IMR-90 (cell line): ENCODE data around the gene SRSF4. TPM values are rescaled to one million over a fixed set of nuclear protein-coding genes. Genes with fewer than 3 reads are reported as not detected.

Source experiments
- ATAC-seq: fragments of 200-7000 bp; cut with Tn5 transposase; 2 replicates; pipeline ENCODE4 v1.9.1; 2020; ENCODE audit warnings: low read depth, mild to moderate bottlenecking, moderate library complexity
- BruUV-seq: library from RNA; stranded (reverse); fragments of 400-500 nt; replicated peaks from 2 replicates; lab custom pipeline; 2021; lab: Mats Ljungman, UMichigan
- CTCF ChIA-PET: fragments of 300-600 bp; formaldehyde crosslinking; extraction: SDS; loops from one replicate; lab custom pipeline; 2021; ENCODE audit warnings: antibody characterized with exemption; lab: Yijun Ruan, JAX
- POLR2A ChIA-PET: fragments of 300-600 bp; sonication (Branson Sonifier 250); formaldehyde crosslinking; loops from one replicate; lab custom pipeline; 2022; ENCODE audit warnings: antibody characterized with exemption; ENCODE audit not compliant: unreplicated experiment; lab: Charles Lee
- DNase-seq: peaks from one replicate; pipeline ENCODE4 v3.0.0; 2013
- H2AFZ ChIP-seq: replicated peaks from 2 replicates; pipeline ENCODE3; 2013; ENCODE audit warnings: low read length, mild to moderate bottlenecking; ENCODE audit not compliant: poor library complexity
- H2AK5ac ChIP-seq: 2 replicates; pipeline ENCODE4 v1.6.1; 2013; ENCODE audit warnings: low read depth, low read length, inconsistent platforms
- H2AK9ac ChIP-seq: replicated peaks from 2 replicates; pipeline ENCODE3; 2013; ENCODE audit warnings: mild to moderate bottlenecking, low read depth, low read length, moderate library complexity; ENCODE audit not compliant: poor library complexity
- H2BK120ac ChIP-seq: 2 replicates; pipeline ENCODE4 v1.6.1; 2013; ENCODE audit warnings: low read depth, low read length, inconsistent platforms
- H2BK15ac ChIP-seq: 3 replicates; pipeline ENCODE4 v1.6.1; 2013; ENCODE audit warnings: low read depth, low read length, inconsistent platforms
- H2BK20ac ChIP-seq: 2 replicates; pipeline ENCODE4 v1.6.1; 2013; ENCODE audit warnings: low read depth, mild to moderate bottlenecking, inconsistent platforms, low read length, moderate library complexity
- H2BK5ac ChIP-seq: 2 replicates; pipeline ENCODE4 v1.6.1; 2013; ENCODE audit warnings: mild to moderate bottlenecking, low read depth, low read length, inconsistent platforms; ENCODE audit not compliant: poor library complexity, severe bottlenecking
- H3K14ac ChIP-seq: replicated peaks from 2 replicates; pipeline ENCODE4 v1.6.1; 2013; ENCODE audit warnings: low read depth, low read length, inconsistent platforms
- H3K18ac ChIP-seq: 2 replicates; pipeline ENCODE4 v1.6.1; 2013; ENCODE audit warnings: low read depth, low read length, control low read depth
- H3K23ac ChIP-seq: 2 replicates; pipeline ENCODE4 v1.6.1; 2013; ENCODE audit warnings: low read depth, low read length, inconsistent platforms
- H3K27ac ChIP-seq: 2 replicates; pipeline ENCODE4 v1.5.1; 2013; ENCODE audit warnings: mild to moderate bottlenecking, control low read depth, low read length; ENCODE audit not compliant: insufficient read depth
- H3K27me3 ChIP-seq: 2 replicates; pipeline ENCODE4 v1.6.1; 2013; ENCODE audit warnings: low read length; ENCODE audit not compliant: control insufficient read depth, insufficient read depth
- H3K36me3 ChIP-seq: 2 replicates; pipeline ENCODE4 v1.6.1; 2013; ENCODE audit warnings: low read length, mixed read lengths; ENCODE audit not compliant: control insufficient read depth, insufficient read depth
- H3K4ac ChIP-seq: 2 replicates; pipeline ENCODE4 v1.6.1; 2013; ENCODE audit warnings: low read depth, low read length, inconsistent platforms
- H3K4me1 ChIP-seq: 2 replicates; pipeline ENCODE4 v1.6.1; 2013; ENCODE audit warnings: low read length, mixed read lengths; ENCODE audit not compliant: control insufficient read depth, insufficient read depth
- H3K4me2 ChIP-seq: 2 replicates; pipeline ENCODE4 v1.6.1; 2013; ENCODE audit warnings: low read depth, mild to moderate bottlenecking, control low read depth, low read length, moderate library complexity
- H3K4me3 ChIP-seq: 2 replicates; pipeline ENCODE4 v1.5.1; 2013; ENCODE audit warnings: low read depth, mild to moderate bottlenecking, control low read depth, low read length, moderate library complexity; ENCODE audit not compliant: insufficient read depth
- H3K56ac ChIP-seq: 2 replicates; pipeline ENCODE4 v1.6.1; 2013; ENCODE audit warnings: low read length, inconsistent platforms; ENCODE audit not compliant: insufficient read depth; ENCODE audit errors: extremely low read depth
- H3K79me1 ChIP-seq, 2 experiments: 2 replicates each; pipeline ENCODE4 v1.6.1; 2013; ENCODE audit warnings: low read length in 2 of 2, inconsistent platforms in 1 of 2, low read depth in 1 of 2
- H3K9ac ChIP-seq: 2 replicates; pipeline ENCODE4 v1.6.1; 2013; ENCODE audit warnings: low read depth, low read length, control low read depth
- H3K9me1 ChIP-seq: 2 replicates; pipeline ENCODE4 v1.6.1; 2013; ENCODE audit warnings: low read length, inconsistent platforms; ENCODE audit not compliant: insufficient read depth
- H3K9me3 ChIP-seq: 2 replicates; pipeline ENCODE4 v1.6.1; 2013; ENCODE audit warnings: low read length; ENCODE audit not compliant: control insufficient read depth, insufficient read depth
- H4K20me1 ChIP-seq: 2 replicates; pipeline ENCODE4 v1.6.1; 2013; ENCODE audit warnings: low read length, inconsistent platforms; ENCODE audit not compliant: insufficient read depth
- H4K5ac ChIP-seq: 2 replicates; pipeline ENCODE4 v1.6.1; 2013; ENCODE audit warnings: mild to moderate bottlenecking, low read depth, low read length, control low read depth
- H4K8ac ChIP-seq, 2 experiments: 2 replicates each; pipeline ENCODE4 v1.6.1; 2013; ENCODE audit warnings: low read depth in 2 of 2, low read length in 2 of 2, control low read depth in 1 of 2, inconsistent platforms in 1 of 2
- H4K91ac ChIP-seq: 2 replicates; pipeline ENCODE4 v1.6.1; 2013; ENCODE audit warnings: low read depth, low read length, inconsistent platforms; ENCODE audit not compliant: insufficient read depth
- CHD1 ChIP-seq: IDR thresholded peaks from 2 replicates; pipeline ENCODE4 v1.6.1; 2012; ENCODE audit warnings: low read depth, low read length, improper control_type of control experiment
- RCOR1 ChIP-seq: IDR thresholded peaks from 2 replicates; pipeline ENCODE4 v1.6.1; 2012; ENCODE audit warnings: mild to moderate bottlenecking, low read length, improper control_type of control experiment; ENCODE audit not compliant: insufficient replicate concordance
- SMC3 ChIP-seq: fragments of 150-350 bp; IDR thresholded peaks from 2 replicates; pipeline ENCODE4 v1.6.1; 2016; ENCODE audit warnings: low read depth, mild to moderate bottlenecking, antibody characterized with exemption, low read length, moderate library complexity
- WGBS, 2 experiments: methylation state at CpG; one replicate each; pipeline versions ENCODE4 v1.1.5 to v1.1.7; 2013; ENCODE audit warnings: missing lambda C conversion rate in 2 of 2; ENCODE audit not compliant: insufficient read length in 1 of 2; ENCODE audit errors: extremely low coverage in 2 of 2; 5-methylcytosine and 5-hydroxymethylcytosine counted together
- dilution Hi-C: fragments of 300-500 bp; cut with HindIII; formaldehyde crosslinking; loops from one replicate; pipeline ENCODE4 v1.14.3; 2018; ENCODE audit warnings: low sequenced_read_pairs; ENCODE audit not compliant: unreplicated experiment
- in situ Hi-C: fragments of 300-500 bp; cut with MboI; formaldehyde crosslinking; loops from 3 replicates; pipeline ENCODE4 v1.14.3; 2019; ENCODE audit warnings: low sequenced_read_pairs, inconsistent platforms, mixed read lengths
- intact Hi-C: fragments of 100-400 bp; cut with micrococcal nuclease; formaldehyde crosslinking; loops from 2 replicates; pipeline ENCODE4 v1.10.0; 2022
- polyA plus RNA-seq, 3 experiments: library from polyadenylated mRNA; depleted of rRNA; stranded (reverse); fragments of >200 nt; gene quantifications; 2 replicates each; pipeline ENCODE4 v1.2.3, GENCODE V29; 2012; ENCODE audit warnings: low replicate concordance in 1 of 3
- total RNA-seq: library from RNA; depleted of rRNA; stranded (reverse); fragments of >200 nt; gene quantifications from 2 replicates; pipeline ENCODE4 v1.2.3, GENCODE V29; 2012

Gene SRSF4
- total and polyA plus RNA-seq, 2 of the 4 experiments (the other 2 are of a cell fraction) = 20.8 to 48.5 TPM

DNA sequence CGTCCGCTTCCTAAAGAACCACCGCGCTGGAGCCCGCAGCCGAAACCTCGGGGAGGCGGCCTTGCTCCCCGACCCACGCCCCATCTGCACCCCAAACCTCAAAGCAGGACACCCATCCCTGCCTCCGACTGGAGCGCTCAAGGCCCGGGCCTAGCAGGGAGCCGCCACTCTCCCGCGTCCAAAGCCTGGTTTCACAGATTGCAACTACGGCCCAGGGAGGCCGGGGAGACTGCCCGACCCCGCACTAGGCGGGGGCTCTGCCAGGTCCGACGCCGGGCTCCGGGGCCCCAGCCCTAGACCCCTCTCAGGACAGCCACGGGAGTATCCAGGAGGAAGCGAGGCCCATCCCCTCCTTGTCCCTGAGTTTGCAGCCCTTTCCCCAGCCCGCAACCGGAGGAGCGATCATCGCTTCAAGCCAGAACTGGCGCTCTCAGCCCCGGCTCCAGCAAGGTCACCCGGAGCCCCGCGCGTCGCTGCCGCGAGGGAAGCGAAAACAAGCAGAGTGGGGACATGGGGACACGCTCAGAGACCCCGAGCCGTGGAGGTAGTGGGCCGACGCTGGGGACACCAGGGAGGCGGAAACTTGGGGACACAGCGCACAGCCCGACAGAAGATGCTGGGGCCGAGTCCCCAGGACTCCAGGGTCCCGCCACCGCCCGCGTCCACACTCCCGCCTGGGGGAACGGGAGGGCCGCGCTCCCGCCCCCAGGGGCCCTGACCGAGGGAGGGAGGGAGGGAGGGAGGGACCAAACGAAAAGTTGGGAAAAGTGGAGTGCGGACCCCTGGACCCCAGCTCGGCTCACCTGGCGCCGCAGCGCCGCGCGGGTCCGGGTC is 58.4 kb downstream of the SRSF4 start:
- intact Hi-C loops (loop anchor here (2.0 to 5.0 kb wide), 2 partner anchors 58 to 241 kb away; partner anchors contain the start of gene SRSF4), dilution Hi-C loops (no loop called here), in situ Hi-C loops (no loop called here)
- peak overlapping the region; percentile 99 for H2AK9ac ChIP-seq
- no peaks in the 10 kb centered on the region for H3K36me3 ChIP-seq
- TF ChIP-seq SMC3 (no peak), RCOR1 (no peak), CHD1 (no peak)
- H4K5ac ChIP-seq = peak overlapping the region; percentile 73
- H2BK5ac ChIP-seq = peak overlapping the region; percentile 61
- ChIA-PET POLR2A (no interaction called here), CTCF (interaction anchor here (0.8 to 1.0 kb wide), 2 partner anchors 16 to 79 kb away, joined by 3 read pairs; no protein-coding TSS in a partner anchor)
- H4K91ac ChIP-seq = peak overlapping the region; percentile 74
- WGBS, 2 experiments = 31% methylated on average over 19 of the region's 70 CpGs; no CpG with 5 or more reads in 1 of the 2 experiments
- H3K18ac ChIP-seq = no peak overlapping the region; the same call in 1 of the 2 replicates
- H3K9me1 ChIP-seq = no peaks in the 10 kb centered on the region; the same call in 1 of the 2 replicates
- H3K9ac ChIP-seq = peak overlapping the region; percentile 67
- H4K8ac ChIP-seq = peak overlapping the region; percentile 63 to 84; a peak in 3 of 4 replicates
- H3K4ac ChIP-seq = peak overlapping the region; percentile 87
- peak overlapping the region; percentile 54 for H3K4me3 ChIP-seq
- H3K27me3 ChIP-seq = no peaks in the 10 kb centered on the region
- DNase-seq (peak; percentile 16), ATAC-seq (peak; percentile 0; the same call in 1 of the 2 replicates)
- H3K9me3 ChIP-seq = no peaks in the 10 kb centered on the region
- peak overlapping the region; percentile 69 for H3K4me2 ChIP-seq
- peak overlapping the region; percentile 81 for H3K27ac ChIP-seq
- peak overlapping the region; percentile 88 for H2AFZ ChIP-seq
- peak overlapping the region; percentile 52 for H2BK120ac ChIP-seq
- H3K14ac ChIP-seq = peak overlapping the region; percentile 75
- H3K56ac ChIP-seq = peak overlapping the region; percentile 52
- H4K20me1 ChIP-seq = no peaks in the 10 kb centered on the region; the same call in 1 of the 2 replicates
- H3K79me1 ChIP-seq = peaks cover 0 to 13% of the 10 kb centered on the region in 2 experiments; a peak in 1 of 4 replicates
- no peak overlapping the region for H2BK20ac ChIP-seq
- no peak overlapping the region for H2BK15ac ChIP-seq
- H3K4me1 ChIP-seq = peaks cover 17% of the 10 kb centered on the region
- H3K23ac ChIP-seq = peak overlapping the region; percentile 67
- peak overlapping the region; percentile 72; the same call in 1 of the 2 replicates for H2AK5ac ChIP-seq
- BruUV-seq = no TSS peak
